HepG2 (cell line): ENCODE results near the gene WSB1. TPM values are rescaled to one million over a fixed set of nuclear protein-coding genes. Genes with fewer than 3 reads are reported as not detected.

ENCODE experiments used
- ARHGAP35 ChIP-seq: sonication (generic); formaldehyde crosslinking; IDR thresholded peaks from 2 replicates; pipeline ENCODE4 v1.9.0; 2022; ENCODE audit warnings: mild to moderate bottlenecking, inconsistent platforms, moderate library complexity, missing genetic modification reagents, borderline replicate concordance
- BCL6 ChIP-seq: IDR thresholded peaks from 2 replicates; pipeline ENCODE4 v1.6.1; 2016; ENCODE audit warnings: missing genetic modification reagents, missing compliant biosample characterization
- DMAP1 ChIP-seq: IDR thresholded peaks from 2 replicates; pipeline ENCODE4 v1.6.1; 2016
- DNMT1 ChIP-seq: sonication (generic); formaldehyde crosslinking; IDR thresholded peaks from 2 replicates; pipeline ENCODE4 v1.5.1; 2020; ENCODE audit warnings: mild to moderate bottlenecking, missing genetic modification reagents
- FLYWCH1 ChIP-seq: sonication (generic); formaldehyde crosslinking; IDR thresholded peaks from 2 replicates; pipeline ENCODE4 v1.8.1; 2023; ENCODE audit warnings: mild to moderate bottlenecking, missing genetic modification reagents
- FUBP1 ChIP-seq: sonication (generic); formaldehyde crosslinking; IDR thresholded peaks from 2 replicates; pipeline ENCODE4 v1.5.1; 2020; ENCODE audit warnings: missing genetic modification reagents, mild to moderate bottlenecking, borderline replicate concordance
- HNF1A ChIP-seq, 2 experiments: sonication (generic) in 1 of 2; formaldehyde crosslinking in 1 of 2; IDR thresholded peaks; 2 replicates each; pipeline versions ENCODE4 v1.4.0 to v1.6.1; 2016 to 2020; ENCODE audit warnings: borderline replicate concordance in 1 of 2, low read depth in 1 of 2, mild to moderate bottlenecking in 1 of 2, missing genetic modification reagents in 1 of 2
- JARID2 ChIP-seq: sonication (generic); formaldehyde crosslinking; IDR thresholded peaks from 2 replicates; pipeline ENCODE4 v1.8.1; 2023; ENCODE audit warnings: missing genetic modification reagents, inconsistent platforms; ENCODE audit not compliant: insufficient replicate concordance
- MLLT10 ChIP-seq: sonication (generic); formaldehyde crosslinking; IDR thresholded peaks from 2 replicates; pipeline ENCODE4 v1.4.0; 2020; ENCODE audit warnings: missing genetic modification reagents
- MXI1 ChIP-seq: IDR thresholded peaks from 3 replicates; pipeline ENCODE4 v1.6.1; 2012; ENCODE audit warnings: low read depth, low read length, inconsistent platforms, borderline replicate concordance
- NFIC ChIP-seq: IDR thresholded peaks from 2 replicates; pipeline ENCODE4 v1.6.1; 2012; ENCODE audit warnings: mild to moderate bottlenecking, low read length, inconsistent platforms
- RARG ChIP-seq: sonication (generic); formaldehyde crosslinking; IDR thresholded peaks from 2 replicates; pipeline ENCODE4 v1.4.0; 2020; ENCODE audit warnings: low read depth, mild to moderate bottlenecking, missing genetic modification reagents
- SKIL ChIP-seq: sonication (generic); formaldehyde crosslinking; IDR thresholded peaks from 2 replicates; pipeline ENCODE4 v1.8.0; 2022; ENCODE audit warnings: missing genetic modification reagents, mild to moderate bottlenecking, moderate library complexity, borderline replicate concordance
- SRSF9 ChIP-seq: fragments of 200-400 bp; formaldehyde crosslinking; IDR thresholded peaks from 2 replicates; pipeline ENCODE4 v1.6.1; 2018; ENCODE audit warnings: borderline replicate concordance, mild to moderate bottlenecking, low read depth, low read length; ENCODE audit not compliant: insufficient read depth, poor library complexity, severe bottlenecking
- SRY ChIP-seq: sonication (generic); formaldehyde crosslinking; IDR thresholded peaks from 2 replicates; pipeline ENCODE4 v1.8.0; 2022; ENCODE audit warnings: mild to moderate bottlenecking, missing genetic modification reagents
- TAF1 ChIP-seq: sonication (generic); formaldehyde crosslinking; IDR thresholded peaks from 2 replicates; pipeline ENCODE4 v1.4.0; 2020; ENCODE audit warnings: missing genetic modification reagents
- TEAD3 ChIP-seq: optimal IDR thresholded peaks from 2 replicates; pipeline ENCODE3; 2016; ENCODE audit warnings: borderline replicate concordance
- U2AF2 ChIP-seq: fragments of 200-400 bp; formaldehyde crosslinking; IDR thresholded peaks from 2 replicates; pipeline ENCODE4 v1.6.1; 2017; ENCODE audit warnings: low read depth, mild to moderate bottlenecking, low read length
- ZNF678 ChIP-seq: sonication (generic); formaldehyde crosslinking; IDR thresholded peaks from 2 replicates; pipeline ENCODE4 v1.4.0; 2020; ENCODE audit warnings: mild to moderate bottlenecking, missing genetic modification reagents
- ZNF720 ChIP-seq: sonication (generic); formaldehyde crosslinking; IDR thresholded peaks from 2 replicates; pipeline ENCODE4 v1.4.0; 2020; ENCODE audit warnings: missing genetic modification reagents
- polyA plus RNA-seq, 8 experiments: library from polyadenylated mRNA; depleted of rRNA in 3 of 8; stranded (reverse) in 7 of 8; unstranded in 1 of 8; fragments of >200 nt; fragmentation: Illumina TruSeq in 4 of 8; extraction: Trizol in 4 of 8; gene quantifications; 2 replicates each; pipeline versions ENCODE4 v1.2.1 to v1.2.3, GENCODE V29; 2011 to 2016; ENCODE audit warnings: low read depth in 4 of 8, missing spikeins in 1 of 8, mixed read lengths in 1 of 8; ENCODE audit not compliant: insufficient read depth in 1 of 8
- total RNA-seq, 5 experiments: library from RNA; depleted of rRNA; stranded (reverse); fragments of >200 nt; fragmentation: Illumina TruSeq; extraction: Trizol; gene quantifications; 2 replicates each; pipeline ENCODE4 v1.2.3, GENCODE V29; 2016; ENCODE audit warnings: low read depth in 1 of 5

Gene WSB1
- total and polyA plus RNA-seq, 2 of the 13 experiments (the other 11 are each of a cell fraction or from before 2014, with no cell fraction given) = 81.3 to 294 TPM

- TF ChIP-seq TAF1 (CRISPR knock-in tag) = peak; percentile 86
- TF ChIP-seq DNMT1 (CRISPR knock-in tag) = no peak
- no peak for TF ChIP-seq ZNF678
- no peak for TF ChIP-seq RARG (CRISPR knock-in tag)
- no peak for TF ChIP-seq HNF1A (IDR thresholded peaks at IDR 0.05; ENCODE audit: low read depth)
- TF ChIP-seq HNF1A (CRISPR knock-in tag; IDR thresholded peaks at IDR 0.05; ENCODE audit: borderline replicate concordance) = no peak
- TF ChIP-seq U2AF2 = no peak
- no peak for TF ChIP-seq FLYWCH1 (CRISPR knock-in tag)
- TF ChIP-seq FUBP1 = no peak
- TF ChIP-seq MXI1 = peak; percentile 85; the same call in 1 of the 3 replicates
- TF ChIP-seq ARHGAP35 (CRISPR knock-in tag) = no peak
- TF ChIP-seq TEAD3 (CRISPR knock-in tag) = peak; percentile 37
- TF ChIP-seq SRSF9 = no peak
- TF ChIP-seq MLLT10 = no peak
- 0 out of 2 replicates have a peak, but pooled peaks have one; percentile 17 for TF ChIP-seq BCL6 (CRISPR knock-in tag)
- no peak for TF ChIP-seq ZNF720 (CRISPR knock-in tag)
- TF ChIP-seq JARID2 (CRISPR knock-in tag) = no peak
- TF ChIP-seq SRY (CRISPR knock-in tag) = peak; percentile 66; the same call in 1 of the 2 replicates
- TF ChIP-seq NFIC = no peak
- TF ChIP-seq DMAP1 (CRISPR knock-in tag) = peak; percentile 73
- no peak for TF ChIP-seq SKIL (CRISPR knock-in tag)
Measured at GRCh38 chr17:27353461-27354050, 59.6 kb downstream of the WSB1 start (continued).
